Posterior cingulate gyrus (tissue), 11 donors: ENCODE data around the gene SIRPB1.

Experiments used
- DNase-seq, 10 donors: peaks; one replicate each; pipeline versions ENCODE4 v3.0.0 to v3.0.0-alpha.2; 2020 to 2021; ENCODE audit warnings: mixed read lengths in 3 of 10
- intact Hi-C: fragments of 100-400 bp; cut with DNase I; formaldehyde crosslinking; loops from one replicate; pipeline ENCODE4 v1.15.1; 2023

SIRPB1 gene

GRCh38 chr20:1637755-1638154 lies 17.9 kb upstream of the SIRPB1 start:
- intact Hi-C loops: no loop called here

GRCh38 chr20:1637226-1637625 lies 17.4 kb upstream of the SIRPB1 start:
- no peak for DNase-seq

More at GRCh38 chr20:1637755-1638154, 17.9 kb upstream of the SIRPB1 start:
- DNase-seq: no peak

GRCh38 chr20:1636621-1637020 lies 16.8 kb upstream of the SIRPB1 start:
- no peak for DNase-seq
- intact Hi-C loops: no loop called here

More at GRCh38 chr20:1637226-1637625, 17.4 kb upstream of the SIRPB1 start:
- intact Hi-C loops: no loop called here

GRCh38 chr20:1635291-1635979 lies 15.6 kb upstream of the SIRPB1 start:
- DNase-seq: no peak
- intact Hi-C loops: no loop called here

- no peak for DNase-seq
- intact Hi-C loops: no loop called here
Measured at GRCh38 chr20:1633535-1633934, 13.7 kb upstream of the SIRPB1 start.

- intact Hi-C loops: no loop called here
- DNase-seq: peak in 1 of 10 donors; percentile 18
Measured at GRCh38 chr20:1632178-1632577, 12.4 kb upstream of the SIRPB1 start.

GRCh38 chr20:1631309-1632151 lies 11.7 kb upstream of the SIRPB1 start:
- intact Hi-C loops: no loop called here

GRCh38 chr20:1630186-1630585 lies 10.4 kb upstream of the SIRPB1 start:
- intact Hi-C loops: no loop called here
- no peak for DNase-seq

More at GRCh38 chr20:1631309-1632151, 11.7 kb upstream of the SIRPB1 start:
- no peak for DNase-seq

GRCh38 chr20:1629321-1629720 lies 9.5 kb upstream of the SIRPB1 start:
- no peak for DNase-seq
- intact Hi-C loops: no loop called here

- intact Hi-C loops: no loop called here
- DNase-seq: no peak
Measured at GRCh38 chr20:1628621-1629020, 8.8 kb upstream of the SIRPB1 start.

GRCh38 chr20:1627200-1627550 lies 7.4 kb upstream of the SIRPB1 start:
- intact Hi-C loops: no loop called here
- no peak for DNase-seq

GRCh38 chr20:1626528-1627199 lies 6.9 kb upstream of the SIRPB1 start:
- DNase-seq: no peak
- intact Hi-C loops: no loop called here

GRCh38 chr20:1625083-1625690 lies 5.4 kb upstream of the SIRPB1 start:
- intact Hi-C loops: no loop called here
- no peak for DNase-seq

- DNase-seq: no peak
- intact Hi-C loops: no loop called here
Measured at GRCh38 chr20:1623501-1624205, 3.8 kb upstream of the SIRPB1 start.

- no peak for DNase-seq
- intact Hi-C loops: no loop called here
Measured at GRCh38 chr20:1622450-1622849, 2.6 kb upstream of the SIRPB1 start.

- intact Hi-C loops: no loop called here
- no peak for DNase-seq
Measured at GRCh38 chr20:1621316-1621715, 1.5 kb upstream of the SIRPB1 start.

- intact Hi-C loops: loop anchor here (10.0 kb wide), 1 partner anchor 54 kb away; no protein-coding TSS in a partner anchor
Measured at GRCh38 chr20:1618954-1619540, 762 bp downstream of the SIRPB1 start.

GRCh38 chr20:1618479-1618878 lies 1.3 kb downstream of the SIRPB1 start:
- no peak for DNase-seq
- intact Hi-C loops: loop anchor here (10.0 kb wide), 1 partner anchor 54 kb away; no protein-coding TSS in a partner anchor

More at GRCh38 chr20:1618954-1619540, 762 bp downstream of the SIRPB1 start:
- no peak for DNase-seq

- DNase-seq: no peak
- intact Hi-C loops: loop anchor here (10.0 kb wide), 1 partner anchor 52 kb away; no protein-coding TSS in a partner anchor
Measured at GRCh38 chr20:1616858-1617434, 2.9 kb downstream of the SIRPB1 start.
